HG02763 (cell line): Measurements from ENCODE around the gene RALGPS2.
"Not testable (repeated sequence)": the region's sequence is repeated elsewhere in the genome, so short reads cannot be mapped to it uniquely, and the experiment has no call there.

Experiments used
- ATAC-seq: cut with Tn5 transposase; IDR thresholded peaks from one replicate; pipeline ENCODE4 v1.9.1; 2021; ENCODE audit warnings: mild to moderate bottlenecking, moderate library complexity; ENCODE audit not compliant: unreplicated experiment

RALGPS2 gene

GRCh38 chr1:178776553-178776952 is 51.5 kb downstream of the RALGPS2 start:
- ATAC-seq, result no peak

GRCh38 chr1:178781533-178782330 is 56.7 kb downstream of the RALGPS2 start:
- no peak for ATAC-seq

- no peak for ATAC-seq
Observed at GRCh38 chr1:178784131-178784536, 59.1 kb downstream of the RALGPS2 start.

GRCh38 chr1:178792394-178792793 is 67.3 kb downstream of the RALGPS2 start:
- no peak for ATAC-seq

- no peak for ATAC-seq
Observed at GRCh38 chr1:178796013-178796412, 71.0 kb downstream of the RALGPS2 start.

GRCh38 chr1:178797590-178797989 is 72.5 kb downstream of the RALGPS2 start:
- ATAC-seq, result no peak

GRCh38 chr1:178798232-178798861 is 73.3 kb downstream of the RALGPS2 start:
- ATAC-seq, result no peak

- no peak for ATAC-seq
Observed at GRCh38 chr1:178802873-178803272, 77.8 kb downstream of the RALGPS2 start.

GRCh38 chr1:178806665-178807300 is 81.7 kb downstream of the RALGPS2 start:
- ATAC-seq, result no peak

- ATAC-seq, result no peak
Observed at GRCh38 chr1:178808529-178808928, 83.5 kb downstream of the RALGPS2 start.

- no peak for ATAC-seq
Observed at GRCh38 chr1:178810585-178810984, 85.5 kb downstream of the RALGPS2 start.

GRCh38 chr1:178818416-178818815 is 93.4 kb downstream of the RALGPS2 start:
- ATAC-seq, result no peak

GRCh38 chr1:178819123-178819522 is 94.1 kb downstream of the RALGPS2 start:
- no peak for ATAC-seq

- no peak for ATAC-seq
Observed at GRCh38 chr1:178821134-178821866, 96.3 kb downstream of the RALGPS2 start.

- ATAC-seq, result no peak
Observed at GRCh38 chr1:178825167-178825566, 100.1 kb downstream of the RALGPS2 start.

- no peak for ATAC-seq
Observed at GRCh38 chr1:178844436-178844835, 119.4 kb downstream of the RALGPS2 start.

- ATAC-seq, result no peak
Observed at GRCh38 chr1:178846306-178846705, 121.3 kb downstream of the RALGPS2 start.

- no peak for ATAC-seq
Observed at GRCh38 chr1:178847396-178847849, 122.4 kb downstream of the RALGPS2 start.

- ATAC-seq, result not testable (repeated sequence)
Observed at GRCh38 chr1:178847919-178848318, 122.9 kb downstream of the RALGPS2 start.

GRCh38 chr1:178849918-178850317 is 124.9 kb downstream of the RALGPS2 start:
- no peak for ATAC-seq

- no peak for ATAC-seq
Observed at GRCh38 chr1:178857126-178857525, 132.1 kb downstream of the RALGPS2 start.
